Activated B cell treated with CpG ODN at 0.5 μM for 24 hours (primary cell): ENCODE measurements around the gene DLGAP4. TPM values are rescaled to one million over a fixed set of nuclear protein-coding genes. Genes with fewer than 3 reads are reported as not detected.

ENCODE experiments used
- ATAC-seq: fragments of 200-7000 bp; cut with Tn5 transposase; one replicate; pipeline ENCODE4 v1.10.0; 2021; ENCODE audit warnings: low read depth, mild to moderate bottlenecking, moderate library complexity
- CTCF ChIA-PET: fragments of 350-600 bp; sonication (Branson Sonifier 250); formaldehyde crosslinking; loops from one replicate; lab custom pipeline; 2021; ENCODE audit warnings: antibody characterized with exemption; lab: Charles Lee
- POLR2A ChIA-PET: fragments of 350-600 bp; sonication (Branson Sonifier 250); formaldehyde crosslinking; loops from one replicate; lab custom pipeline; 2021; ENCODE audit warnings: antibody characterized with exemption; lab: Charles Lee
- DNase-seq: peaks from one replicate; pipeline ENCODE4 v3.0.0; 2022
- H3K27ac Mint-ChIP-seq: one replicate; pipeline ENCODE4 v1.8.0; 2020; ENCODE audit warnings: mixed read lengths
- H3K27me3 Mint-ChIP-seq: one replicate; pipeline ENCODE4 v1.8.0; 2021; ENCODE audit warnings: mixed read lengths
- H3K36me3 Mint-ChIP-seq: one replicate; pipeline ENCODE4 v1.8.0; 2021; ENCODE audit warnings: low read depth, mixed read lengths
- H3K4me1 Mint-ChIP-seq: one replicate; pipeline ENCODE4 v1.8.0; 2021; ENCODE audit warnings: mixed read lengths
- H3K4me3 Mint-ChIP-seq: one replicate; pipeline ENCODE4 v1.8.0; 2020; ENCODE audit warnings: mild to moderate bottlenecking, mixed read lengths
- H3K9me3 Mint-ChIP-seq: one replicate; pipeline ENCODE4 v1.8.0; 2020; ENCODE audit warnings: mixed read lengths
- CTCF ChIP-seq: fragments of 200-600 bp; IDR thresholded peaks from one replicate; pipeline ENCODE4 v1.8.0; 2022; ENCODE audit warnings: antibody characterized with exemption, mild to moderate bottlenecking
- intact Hi-C: fragments of 100-400 bp; cut with micrococcal nuclease; formaldehyde crosslinking; loops from one replicate; pipeline ENCODE4 v1.15.1; 2024
- total RNA-seq: library from RNA; stranded (reverse); gene quantifications from 2 replicates; pipeline ENCODE4 v1.2.3, GENCODE V29; 2022

DLGAP4 gene
- total RNA-seq, 1 donor from 2014 or later = 38.7 TPM

DNA sequence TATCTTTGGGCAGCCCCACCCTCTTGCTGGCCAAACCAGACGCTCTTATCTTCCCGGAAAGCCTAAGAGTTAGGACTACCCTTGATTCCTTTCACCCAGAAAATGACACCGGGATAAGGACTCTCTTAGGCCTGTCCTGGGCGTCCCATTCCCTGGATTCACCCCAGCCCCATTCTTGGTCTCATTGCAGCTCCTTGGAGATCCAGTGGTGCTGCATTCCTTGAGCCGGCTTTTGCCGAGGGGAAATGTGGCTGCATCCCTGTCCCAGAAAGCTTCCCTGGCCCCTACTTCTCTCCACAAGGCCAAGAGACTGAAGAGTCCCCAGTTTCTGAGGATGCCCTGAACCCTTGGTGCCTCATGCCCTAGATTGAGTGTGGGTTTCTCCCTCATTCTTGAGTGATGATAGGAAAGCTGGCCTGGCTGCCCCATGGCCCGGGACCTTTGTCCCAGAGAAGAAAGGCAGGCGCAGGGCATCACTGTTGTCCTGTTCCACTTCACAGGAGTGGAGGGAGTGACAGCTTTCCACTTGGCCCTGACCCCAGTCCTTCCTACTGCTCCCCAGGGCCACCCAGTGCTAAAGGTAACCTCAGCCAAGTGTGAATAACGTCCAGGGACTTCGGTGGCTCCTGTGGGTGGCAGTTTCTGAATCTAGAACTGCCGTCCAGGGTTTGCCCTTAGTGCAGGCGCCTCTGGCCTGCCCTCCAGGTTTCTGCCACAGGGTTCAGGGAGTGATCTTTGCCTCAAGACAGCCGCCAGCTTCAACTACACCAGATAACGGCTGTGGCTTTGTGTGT, 192.4 kb downstream of the DLGAP4 start:
- CTCF ChIA-PET = no interaction called here
- Mint-ChIP-seq H3K9me3 (no peaks in the 10 kb centered on the region), H3K27ac (no peak overlapping the region), H3K4me3 (no peak overlapping the region), H3K4me1 (peaks cover 3% of the 10 kb centered on the region), H3K36me3 (peaks cover 70% of the 10 kb centered on the region), H3K27me3 (no peaks in the 10 kb centered on the region)
- intact Hi-C loops = no loop called here
- TF ChIP-seq CTCF = no peak
- DNase-seq (no peak), ATAC-seq (no peak)
- POLR2A ChIA-PET = no interaction called here

GRCh38 chr20:36499211-36499610, 193.1 kb downstream of the DLGAP4 start:
- intact Hi-C loops = no loop called here
- Mint-ChIP-seq H3K27me3 (no peaks in the 10 kb centered on the region), H3K4me3 (no peak overlapping the region), H3K9me3 (no peaks in the 10 kb centered on the region), H3K4me1 (peaks cover 3% of the 10 kb centered on the region), H3K36me3 (peaks cover 72% of the 10 kb centered on the region), H3K27ac (no peak overlapping the region)
- DNase-seq = no peak
- CTCF ChIA-PET = no interaction called here
- ATAC-seq = no peak
- POLR2A ChIA-PET = no interaction called here
- no peak for TF ChIP-seq CTCF

GRCh38 chr20:36499723-36500501, 193.8 kb downstream of the DLGAP4 start:
- no peaks in the 10 kb centered on the region for H3K27me3 Mint-ChIP-seq
- CTCF ChIA-PET = interaction anchor here (1.0 kb wide), 1 partner anchor 105 kb away, joined by 3 read pairs; the partner anchor contains the start of gene RAB5IF
- no peaks in the 10 kb centered on the region for H3K9me3 Mint-ChIP-seq
- POLR2A ChIA-PET = interaction anchor here (0.6 kb wide), 1 partner anchor 278 kb away, joined by 11 read pairs; no protein-coding TSS in a partner anchor
- no peak overlapping the region for H3K4me3 Mint-ChIP-seq
- DNase-seq = no peak
- intact Hi-C loops = loop anchor here (10.0 kb wide), 1 partner anchor 275 kb away; the partner anchor contains the start of gene DSN1
- H3K36me3 Mint-ChIP-seq = peaks cover 74% of the 10 kb centered on the region
- peaks cover 3% of the 10 kb centered on the region for H3K4me1 Mint-ChIP-seq
- no peak for ATAC-seq
- no peak for TF ChIP-seq CTCF
- H3K27ac Mint-ChIP-seq = no peak overlapping the region

GRCh38 chr20:36501367-36502006, 195.3 kb downstream of the DLGAP4 start:
- intact Hi-C loops = loop anchor here (10.0 kb wide), 1 partner anchor 273 kb away; the partner anchor contains the start of gene DSN1
- no peak for DNase-seq
- Mint-ChIP-seq H3K36me3 (peaks cover 74% of the 10 kb centered on the region), H3K27ac (no peak overlapping the region), H3K9me3 (no peaks in the 10 kb centered on the region), H3K4me3 (no peak overlapping the region), H3K27me3 (no peaks in the 10 kb centered on the region), H3K4me1 (peaks cover 3% of the 10 kb centered on the region)
- POLR2A ChIA-PET = no interaction called here
- TF ChIP-seq CTCF = no peak
- CTCF ChIA-PET = no interaction called here
- no peak for ATAC-seq
